Activated CD8-positive, alpha-beta memory T cell treated with anti-CD3 and anti-CD28 coated beads, Interleukin-2, amount 50 U/mL, for 4 hours (primary cell): Measurements from ENCODE around the gene KRTAP5-2.

ENCODE experiments used
- DNase-seq: peaks from one replicate; pipeline ENCODE4 v3.0.0-alpha.2; 2020

Gene KRTAP5-2

DNA sequence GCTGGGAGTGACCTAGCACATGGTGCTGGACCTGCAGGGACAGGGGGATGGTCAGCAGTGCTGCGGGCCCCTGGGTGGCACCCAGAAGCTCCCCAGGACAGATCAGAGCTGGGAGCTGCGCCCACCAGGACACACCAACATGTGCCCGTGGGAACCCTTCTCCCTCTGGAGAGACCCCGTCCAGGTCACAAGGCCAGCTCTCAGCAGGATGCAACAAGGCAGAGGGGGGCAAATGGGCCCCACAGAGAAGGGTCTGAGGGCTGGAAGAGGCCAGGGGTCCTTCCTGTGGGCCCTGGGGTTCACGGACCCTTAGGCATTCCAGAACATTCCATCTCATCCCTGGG, 32.2 kb downstream of the KRTAP5-2 start:
- no peak for DNase-seq

DNA sequence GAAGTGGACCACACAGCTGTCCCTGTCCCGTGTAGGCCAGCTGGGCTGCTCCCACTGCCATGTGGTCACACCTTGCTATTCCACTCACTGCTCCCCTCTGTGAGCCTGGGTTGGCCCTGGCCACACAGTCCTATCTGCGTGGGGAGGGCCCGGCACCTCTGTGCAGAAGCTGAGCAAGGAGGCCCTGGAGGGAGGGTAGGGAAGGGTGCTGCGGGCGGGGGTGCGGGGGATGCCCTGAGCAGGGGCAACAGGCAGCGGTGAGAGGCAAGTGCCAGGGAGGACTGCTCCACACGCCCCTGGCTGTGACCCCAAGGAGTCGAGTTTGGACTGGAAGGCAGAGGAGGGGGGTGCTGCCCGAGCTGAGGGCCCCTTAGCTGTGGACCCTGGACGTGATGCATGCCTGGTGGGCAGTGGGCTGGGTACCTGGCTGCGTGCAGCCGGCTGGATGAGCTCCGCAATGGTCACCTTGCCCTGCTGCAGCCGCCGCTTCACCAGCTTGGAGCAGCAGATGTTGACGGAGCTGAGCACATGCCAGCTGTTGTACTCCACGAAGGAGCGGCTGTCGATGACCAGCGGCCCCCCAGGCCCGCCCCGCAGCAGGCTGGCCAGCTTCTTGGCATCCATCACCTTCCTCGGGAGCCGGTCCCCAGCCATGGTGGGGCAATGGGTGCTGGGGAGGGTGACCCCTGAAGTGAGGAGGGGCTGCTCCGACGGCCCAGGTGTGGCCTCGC, 32.8 kb downstream of the KRTAP5-2 start:
- no peak for DNase-seq

DNA sequence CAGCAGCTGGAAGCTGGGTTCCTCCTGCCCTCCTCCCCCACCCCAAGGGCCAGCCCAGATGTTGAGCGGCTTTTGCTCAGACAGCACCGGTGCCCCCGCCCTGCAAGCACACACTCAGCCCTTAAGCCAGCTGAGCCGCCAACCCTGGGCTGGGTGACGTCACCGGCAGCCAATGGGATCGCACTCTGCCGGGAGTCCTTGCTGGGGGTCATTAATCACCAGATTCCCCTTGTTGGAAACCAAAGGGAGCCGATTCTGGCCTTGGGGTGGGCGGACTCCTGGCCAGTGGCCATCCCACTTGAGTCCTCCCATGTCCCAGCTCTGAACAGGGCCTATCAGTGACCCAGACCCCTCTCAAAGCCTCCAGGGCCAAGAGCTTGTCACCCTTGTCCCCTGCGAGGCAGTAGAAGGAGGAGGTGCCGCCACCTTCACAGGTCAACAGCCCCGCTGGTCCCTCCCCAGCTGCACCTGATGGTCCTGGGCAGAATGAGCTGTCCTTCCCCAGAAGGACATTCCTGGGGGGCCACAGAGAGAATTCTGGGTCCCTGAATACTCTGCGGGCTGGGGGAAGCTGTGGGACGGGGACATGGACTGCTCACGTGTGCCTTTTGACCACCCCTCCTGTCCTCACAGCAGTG, 33.4 kb downstream of the KRTAP5-2 start:
- no peak for DNase-seq

DNA sequence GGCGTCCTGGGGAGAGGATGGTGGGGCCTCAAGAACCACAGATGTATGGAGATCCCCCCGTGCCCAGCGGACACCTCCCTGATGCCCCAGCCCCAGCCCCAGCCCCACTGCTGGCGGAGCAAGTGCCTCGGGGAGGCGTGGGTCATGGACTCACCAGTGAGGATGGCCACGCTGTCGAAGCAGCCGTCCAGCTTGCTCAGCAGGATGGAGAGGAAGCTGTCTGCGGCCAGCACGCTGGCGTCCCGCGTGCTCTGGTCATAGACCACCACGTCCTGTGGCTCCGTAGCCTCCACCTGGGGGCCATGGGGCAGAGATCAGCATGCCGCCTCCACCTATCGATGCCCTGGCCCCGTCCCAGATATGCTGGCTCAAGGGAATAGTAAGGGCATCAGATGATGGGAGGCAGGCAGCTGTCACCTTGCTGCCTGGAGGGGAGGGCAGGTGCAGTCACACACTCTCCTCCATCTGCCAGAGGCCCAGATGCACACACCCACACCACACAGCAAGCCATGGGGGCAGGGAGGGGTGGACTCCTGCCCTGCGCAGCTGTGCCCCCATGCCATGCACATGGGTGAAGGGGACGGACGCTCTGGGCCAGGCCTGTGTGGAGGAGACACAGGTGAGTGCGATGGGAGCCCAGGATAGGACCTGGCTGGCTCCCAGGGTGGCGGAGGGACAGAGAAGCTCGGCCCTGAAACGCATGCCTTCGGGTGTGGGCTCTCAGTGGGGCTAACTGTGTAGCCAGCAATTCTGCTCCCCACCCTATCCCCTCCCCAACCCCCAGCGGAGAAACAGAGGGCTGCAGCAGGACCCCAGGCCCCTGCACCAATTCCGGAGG, 34.2 kb downstream of the KRTAP5-2 start:
- DNase-seq, result no peak

DNA sequence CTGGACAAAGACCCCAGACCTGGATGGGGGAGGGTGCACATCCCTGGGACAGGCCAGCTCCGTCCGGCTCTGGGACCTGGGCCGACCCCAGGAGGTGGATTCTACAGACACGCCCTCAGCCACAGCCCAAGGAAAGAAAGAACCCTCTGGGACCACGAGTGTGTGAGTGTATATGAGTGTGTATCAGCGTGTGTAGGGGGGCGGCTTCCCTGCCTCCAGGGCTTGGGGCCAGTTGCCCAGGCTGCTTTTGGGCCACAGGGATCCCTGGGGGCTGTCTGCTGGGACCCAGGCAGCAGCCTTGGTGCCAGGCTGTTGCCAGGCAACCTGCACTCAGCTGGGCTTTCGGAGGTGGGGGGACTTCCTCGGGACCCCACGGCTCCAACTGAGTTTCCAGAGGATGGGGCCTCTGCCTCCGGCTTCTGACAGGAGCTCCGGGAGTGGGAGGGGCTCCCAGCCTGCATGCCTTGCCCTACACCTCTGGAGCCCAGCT, 34.9 kb downstream of the KRTAP5-2 start:
- DNase-seq, result no peak

DNA sequence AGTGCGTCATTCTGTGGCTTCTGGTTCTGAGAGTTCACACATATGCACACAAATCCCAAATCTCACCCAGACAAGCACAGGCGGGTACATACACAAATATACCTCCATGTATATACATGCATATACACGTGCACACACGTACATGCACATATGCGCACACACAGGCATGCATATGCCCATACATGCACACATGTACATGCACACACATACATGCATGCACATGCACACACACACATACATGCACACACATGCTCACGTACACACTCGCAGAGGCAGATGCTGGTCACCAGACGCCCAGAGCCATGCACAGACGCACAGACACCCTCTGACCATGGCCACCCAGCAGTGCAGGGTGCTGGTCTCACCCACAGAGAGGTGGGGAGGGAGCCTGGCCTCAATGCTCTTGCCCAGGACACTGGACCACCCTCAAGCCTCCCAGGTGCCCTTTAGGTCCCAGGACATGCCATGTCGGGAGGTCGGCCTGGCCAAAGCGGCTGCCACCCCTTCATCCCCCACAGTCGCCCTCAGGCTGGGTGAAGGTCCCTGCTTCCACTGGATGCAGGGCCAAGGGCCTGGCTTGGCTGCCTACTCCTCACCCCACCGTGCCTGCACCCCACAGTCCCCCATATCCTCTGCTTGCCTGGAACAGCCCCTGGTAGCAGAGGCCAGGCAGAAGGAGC, 35.5 kb downstream of the KRTAP5-2 start:
- DNase-seq, result no peak

- DNase-seq, result no peak
Observed at GRCh38 chr11:1561955-1562354, 36.1 kb downstream of the KRTAP5-2 start.

- no peak for DNase-seq
Observed at GRCh38 chr11:1561266-1561665, 36.8 kb downstream of the KRTAP5-2 start.

- no peak for DNase-seq
Observed at GRCh38 chr11:1560649-1561251, 37.3 kb downstream of the KRTAP5-2 start.

GRCh38 chr11:1560002-1560648, 38.0 kb downstream of the KRTAP5-2 start:
- no peak for DNase-seq

- no peak for DNase-seq
Observed at GRCh38 chr11:1559111-1559951, 38.8 kb downstream of the KRTAP5-2 start.

DNA sequence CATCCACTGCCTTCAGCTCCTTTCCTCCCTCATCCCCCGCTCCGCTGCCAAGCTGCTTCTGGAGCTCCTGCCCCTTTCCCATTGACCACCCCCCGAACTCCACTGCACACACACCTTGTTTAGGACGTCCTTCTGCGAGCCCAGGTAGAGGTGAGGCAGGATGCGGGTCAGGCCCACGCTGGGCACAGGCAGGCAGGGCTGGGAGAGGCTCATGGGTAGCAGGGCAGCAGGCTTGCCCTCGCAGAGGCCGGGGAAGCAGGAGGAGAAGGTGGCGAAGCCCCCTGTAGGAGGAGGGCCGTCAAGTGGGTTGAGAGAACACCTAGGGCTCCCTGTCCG, 39.4 kb downstream of the KRTAP5-2 start:
- DNase-seq, result no peak

GRCh38 chr11:1557904-1558774, 40.0 kb downstream of the KRTAP5-2 start:
- no peak for DNase-seq

GRCh38 chr11:1557051-1557884, 40.8 kb downstream of the KRTAP5-2 start:
- DNase-seq, result no peak

DNA sequence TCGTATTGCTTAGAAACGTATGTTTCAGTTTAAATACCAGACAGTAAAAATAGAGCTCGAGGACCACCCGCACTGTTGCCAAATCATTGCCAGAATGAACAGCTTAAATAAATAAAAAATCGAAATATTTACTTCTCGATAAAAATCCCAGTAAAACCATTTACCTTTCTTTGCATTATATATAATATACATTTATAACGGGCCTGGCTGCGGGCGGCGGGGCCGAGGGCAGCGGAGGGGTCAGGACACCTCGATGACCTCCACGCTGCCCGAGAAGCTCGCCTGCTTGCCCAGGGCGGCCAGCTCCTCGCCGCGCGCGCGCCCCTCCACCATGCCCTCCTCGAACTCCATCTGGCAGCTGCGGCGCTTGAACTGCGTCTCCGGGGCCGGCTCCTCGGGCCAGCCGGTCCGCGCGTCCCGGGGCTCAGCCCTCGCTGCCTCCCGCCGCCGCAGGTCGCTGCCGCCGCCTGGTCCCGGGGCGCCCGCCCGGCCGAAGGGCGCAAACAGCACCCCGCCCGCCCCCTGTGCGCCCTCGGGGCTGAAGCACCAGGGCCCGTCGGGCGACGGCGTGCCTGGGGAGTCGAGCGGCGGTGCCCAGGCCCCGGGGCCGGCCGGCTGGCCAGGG, 41.7 kb downstream of the KRTAP5-2 start:
- no peak for DNase-seq

DNA sequence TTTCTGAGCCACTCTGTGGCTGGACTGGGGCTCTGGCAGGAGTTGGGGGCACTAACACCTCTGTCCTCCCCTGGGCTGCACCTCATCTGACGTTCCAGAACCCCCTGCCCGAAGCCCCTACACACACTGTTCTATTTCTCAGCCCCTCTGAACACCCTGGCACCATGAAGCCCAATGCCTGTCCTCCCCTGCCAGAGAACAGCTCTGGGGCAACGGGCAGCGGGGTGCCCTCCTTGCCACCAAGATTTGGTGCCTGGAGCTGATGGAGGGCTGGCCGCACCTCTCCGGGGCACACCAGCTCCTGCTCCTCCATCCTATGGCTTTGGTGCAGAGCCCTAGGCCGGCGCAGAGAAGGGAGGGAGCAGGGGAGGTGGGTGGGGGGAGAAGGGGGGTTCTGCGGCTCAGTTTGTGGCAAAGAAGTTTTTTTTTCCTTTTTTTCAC, 42.4 kb downstream of the KRTAP5-2 start:
- DNase-seq, result no peak

DNA sequence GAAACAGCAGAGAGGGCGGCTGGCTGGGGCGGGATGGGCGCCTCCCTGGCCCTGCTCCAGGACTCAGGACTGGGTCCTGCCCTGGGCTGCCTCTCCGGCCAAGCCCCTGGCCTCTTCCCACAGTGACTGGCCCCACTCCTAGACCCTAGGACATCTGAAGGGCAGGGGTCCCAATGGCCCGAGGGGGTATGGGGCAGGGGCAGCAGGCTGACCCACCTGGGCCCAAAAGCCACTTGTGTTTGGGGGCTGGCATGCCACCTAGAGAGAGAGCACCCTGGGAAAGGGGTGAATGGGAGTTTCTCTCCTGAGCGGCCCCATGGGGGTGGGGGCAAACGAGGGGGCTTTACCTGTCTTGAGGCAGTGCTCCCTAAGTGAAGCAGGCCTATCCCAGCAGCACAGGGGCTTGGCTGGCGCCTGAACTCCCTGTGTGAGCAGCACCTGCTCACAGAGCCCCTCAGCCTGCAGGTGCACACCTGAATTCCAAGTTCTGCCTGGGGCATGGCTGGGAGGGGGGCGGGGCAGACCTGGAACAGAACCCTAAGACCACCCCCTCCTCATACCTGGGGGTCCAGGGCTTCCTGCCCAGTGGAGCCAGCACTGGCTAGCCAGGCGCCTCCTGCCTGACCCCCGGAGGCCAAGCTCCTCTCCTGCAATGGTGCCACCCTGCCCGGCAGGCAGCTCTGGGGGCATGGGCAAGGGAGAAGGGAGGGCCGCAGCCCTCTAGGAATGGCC, 42.9 kb downstream of the KRTAP5-2 start:
- DNase-seq, result no peak
